H9 (cell line): Measurements from ENCODE around the gene IL16. TPM values are rescaled to one million over a fixed set of nuclear protein-coding genes. Genes with fewer than 3 reads are reported as not detected.

Experiments
- DNase-seq: peaks from one replicate; pipeline ENCODE4 v3.0.0-alpha.2; 2017
- H2AFZ ChIP-seq: one replicate; pipeline ENCODE4 v1.6.1; 2013; ENCODE audit warnings: mild to moderate bottlenecking, low read length, control low read depth, moderate library complexity
- H2AK5ac ChIP-seq: 2 replicates; pipeline ENCODE4 v1.6.1; 2013; ENCODE audit warnings: low read length, control low read depth, mixed read lengths; ENCODE audit not compliant: insufficient read length
- H2BK120ac ChIP-seq: one replicate; pipeline ENCODE4 v1.6.1; 2013; ENCODE audit warnings: low read depth, mild to moderate bottlenecking, low read length, control low read depth, inconsistent platforms; ENCODE audit not compliant: poor library complexity, severe bottlenecking
- H2BK12ac ChIP-seq: 2 replicates; pipeline ENCODE4 v1.6.1; 2013; ENCODE audit warnings: low read length, control low read depth, mixed read lengths, low read depth; ENCODE audit not compliant: insufficient read length
- H2BK15ac ChIP-seq: 2 replicates; pipeline ENCODE4 v1.6.1; 2013; ENCODE audit warnings: low read depth, low read length, control low read depth
- H2BK20ac ChIP-seq: one replicate; pipeline ENCODE4 v1.6.1; 2013; ENCODE audit warnings: low read depth, mild to moderate bottlenecking, low read length, control low read depth, inconsistent platforms; ENCODE audit not compliant: poor library complexity, severe bottlenecking
- H2BK5ac ChIP-seq: 2 replicates; pipeline ENCODE4 v1.6.1; 2013; ENCODE audit warnings: low read length, control low read depth, mixed read lengths; ENCODE audit not compliant: insufficient read length
- H3K14ac ChIP-seq: 2 replicates; pipeline ENCODE4 v1.6.1; 2013; ENCODE audit warnings: low read length, control low read depth; ENCODE audit not compliant: insufficient read depth
- H3K18ac ChIP-seq: 2 replicates; pipeline ENCODE4 v1.6.1; 2013; ENCODE audit warnings: low read depth, mild to moderate bottlenecking, mixed read lengths, low read length, control low read depth; ENCODE audit not compliant: insufficient read length
- H3K23ac ChIP-seq: 2 replicates; pipeline ENCODE4 v1.6.1; 2013; ENCODE audit warnings: low read length, control low read depth, mixed read lengths, low read depth; ENCODE audit not compliant: insufficient read length
- H3K23me2 ChIP-seq: 2 replicates; pipeline ENCODE4 v1.6.1; 2013; ENCODE audit warnings: low read depth, mild to moderate bottlenecking, mixed read lengths, low read length, control low read depth; ENCODE audit not compliant: insufficient read length, poor library complexity, severe bottlenecking
- H3K27ac ChIP-seq: 2 replicates; pipeline ENCODE4 v1.5.1; 2013; ENCODE audit warnings: low read length, control low read depth, mixed read lengths, low read depth; ENCODE audit not compliant: insufficient read length
- H3K27me3 ChIP-seq: 2 replicates; pipeline ENCODE4 v1.6.1; 2013; ENCODE audit warnings: low read length, control low read depth, inconsistent platforms; ENCODE audit not compliant: insufficient read depth
- H3K4ac ChIP-seq: 2 replicates; pipeline ENCODE4 v1.6.1; 2013; ENCODE audit warnings: low read depth, mild to moderate bottlenecking, control low read depth, inconsistent platforms, low read length, moderate library complexity
- H3K4me1 ChIP-seq: 2 replicates; pipeline ENCODE4 v1.6.1; 2013; ENCODE audit warnings: low read length, control low read depth, inconsistent platforms; ENCODE audit not compliant: insufficient read depth
- H3K4me2 ChIP-seq: 2 replicates; pipeline ENCODE4 v1.6.1; 2013; ENCODE audit warnings: low read length, control low read depth, mixed read lengths; ENCODE audit not compliant: insufficient read length, insufficient read depth
- H3K56ac ChIP-seq: 2 replicates; pipeline ENCODE4 v1.6.1; 2013; ENCODE audit warnings: low read depth, mild to moderate bottlenecking, mixed read lengths, low read length, control low read depth; ENCODE audit not compliant: insufficient read length
- H3K79me1 ChIP-seq: 2 replicates; pipeline ENCODE4 v1.6.1; 2013; ENCODE audit warnings: low read depth, mild to moderate bottlenecking, moderate library complexity, low read length, control low read depth, inconsistent platforms; ENCODE audit not compliant: insufficient read depth, poor library complexity, severe bottlenecking
- H3K79me2 ChIP-seq: 2 replicates; pipeline ENCODE4 v1.6.1; 2013; ENCODE audit warnings: low read length, control low read depth, inconsistent platforms; ENCODE audit not compliant: insufficient read depth
- H3K9ac ChIP-seq: 2 replicates; pipeline ENCODE4 v1.6.1; 2013; ENCODE audit warnings: low read length, control low read depth, mixed read lengths; ENCODE audit not compliant: insufficient read length; ENCODE audit errors: extremely low read depth
- H3K9me3 ChIP-seq: one replicate; pipeline ENCODE4 v1.6.1; 2013; ENCODE audit warnings: low read depth, low read length, inconsistent platforms; ENCODE audit not compliant: control insufficient read depth
- H3T11ph ChIP-seq: one replicate; pipeline ENCODE4 v1.6.1; 2013; ENCODE audit warnings: mild to moderate bottlenecking, low read length, control low read depth, inconsistent platforms
- H4K20me1 ChIP-seq: one replicate; pipeline ENCODE4 v1.6.1; 2013; ENCODE audit not compliant: control insufficient read depth, insufficient read length, insufficient read depth
- H4K5ac ChIP-seq: 2 replicates; pipeline ENCODE4 v1.6.1; 2013; ENCODE audit warnings: low read depth, mild to moderate bottlenecking, mixed read lengths, low read length, control low read depth; ENCODE audit not compliant: insufficient read length
- H4K8ac ChIP-seq: replicated peaks from 2 replicates; pipeline ENCODE4 v1.6.1; 2013; ENCODE audit warnings: low read length, control low read depth, mixed read lengths, low read depth; ENCODE audit not compliant: insufficient read length
- H4K91ac ChIP-seq: 2 replicates; pipeline ENCODE4 v1.6.1; 2013; ENCODE audit warnings: low read depth, mild to moderate bottlenecking, moderate library complexity, mixed read lengths, low read length, control low read depth; ENCODE audit not compliant: insufficient read length
- H3K27ac Mint-ChIP-seq, 3 experiments: 2 replicates in 2 of 3; 3 replicates in 1 of 3; pipeline ENCODE4 v1.8.0; 2020 to 2021; ENCODE audit warnings: mixed read lengths in 3 of 3, mild to moderate bottlenecking in 1 of 3, moderate library complexity in 1 of 3
- H3K27me3 Mint-ChIP-seq: 2 replicates; pipeline ENCODE4 v1.8.0; 2021; ENCODE audit warnings: low read depth, mild to moderate bottlenecking, moderate library complexity, mixed read lengths
- H3K36me3 Mint-ChIP-seq, 3 experiments: 2 replicates in 2 of 3; 3 replicates in 1 of 3; pipeline ENCODE4 v1.8.0; 2020 to 2021; ENCODE audit warnings: low read depth in 3 of 3, mixed read lengths in 3 of 3; ENCODE audit not compliant: insufficient read depth in 1 of 3
- H3K4me1 Mint-ChIP-seq, 2 experiments: 2 replicates each; pipeline ENCODE4 v1.8.0; 2020; ENCODE audit warnings: mixed read lengths in 2 of 2
- H3K4me3 Mint-ChIP-seq, 2 experiments: 2 replicates in 1 of 2; 3 replicates in 1 of 2; pipeline ENCODE4 v1.8.0; 2020 to 2021; ENCODE audit warnings: mild to moderate bottlenecking in 2 of 2, mixed read lengths in 2 of 2, moderate library complexity in 1 of 2
- H3K9me3 Mint-ChIP-seq, 2 experiments: 2 replicates in 1 of 2; 3 replicates in 1 of 2; pipeline ENCODE4 v1.8.0; 2020; ENCODE audit warnings: mild to moderate bottlenecking in 2 of 2, mixed read lengths in 2 of 2, moderate library complexity in 1 of 2
- WGBS: extraction: QIAGEN DNeasy Blood & Tissue Kit; methylation state at CpG from one replicate; pipeline ENCODE4 v1.1.7; 2013; ENCODE audit warnings: missing lambda C conversion rate, low lambda C conversion rate, mixed read lengths; ENCODE audit not compliant: insufficient read length; ENCODE audit errors: extremely low coverage; 5-methylcytosine and 5-hydroxymethylcytosine counted together
- total RNA-seq: library from RNA; stranded (reverse); gene quantifications from 2 replicates; pipeline ENCODE4 v1.2.1, GENCODE V29; 2021
- TF ChIP-seq, protein P1 (sequence below): fragments of 200-600 bp; sonication (generic); conservative IDR thresholded peaks from 3 replicates; pipeline ENCODE4 v1.8.0; 2021; ENCODE audit warnings: antibody characterized with exemption, mild to moderate bottlenecking

IL16 gene
- total RNA-seq, 1 experiment from 2014 or later = 0.28 TPM

DNA sequence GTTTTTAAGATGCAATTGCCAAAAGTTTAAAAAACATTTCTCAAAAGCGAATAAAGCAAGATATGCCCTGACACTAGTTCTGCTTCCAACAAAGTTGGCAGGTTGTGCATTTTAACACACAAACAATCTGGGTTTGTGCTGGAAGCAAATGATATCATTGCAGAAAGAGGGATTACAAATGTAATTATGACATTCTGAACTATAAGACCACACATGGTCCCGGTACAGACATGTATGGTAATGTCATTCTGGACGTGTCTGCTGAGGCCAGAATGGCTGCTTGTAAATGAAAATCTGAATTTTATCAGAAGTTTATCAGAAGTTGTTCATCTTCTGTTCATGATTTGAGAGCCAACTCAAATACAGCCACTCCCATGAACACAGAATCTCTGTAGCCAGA lies 166.6 kb downstream of the IL16 start:
- H3K9me3 Mint-ChIP-seq = no peaks in the 10 kb centered on the region
- Histone ChIP-seq H3K27ac (no peak overlapping the region), H3K27me3 (no peaks in the 10 kb centered on the region), H3K56ac (no peak overlapping the region), H3K23me2 (no peaks in the 10 kb centered on the region), H4K5ac (no peak overlapping the region), H3K4me2 (no peak overlapping the region), H4K20me1 (no peaks in the 10 kb centered on the region), H2BK120ac (no peak overlapping the region), H3K4ac (no peak overlapping the region), H2BK12ac (no peak overlapping the region), H2BK20ac (no peak overlapping the region), H3K14ac (no peak overlapping the region), H3K23ac (no peak overlapping the region), H4K8ac (no peak overlapping the region), H3K9me3 (no peaks in the 10 kb centered on the region), H3K79me1 (no peaks in the 10 kb centered on the region), H2AK5ac (no peak overlapping the region), H3T11ph (no peak overlapping the region), H3K4me1 (no peaks in the 10 kb centered on the region), H2AFZ (no peak overlapping the region), H3K18ac (no peak overlapping the region), H4K91ac (no peak overlapping the region), H3K9ac (no peak overlapping the region), H2BK15ac (no peak overlapping the region), H3K79me2 (no peaks in the 10 kb centered on the region), H2BK5ac (no peak overlapping the region)
- H3K27ac Mint-ChIP-seq = no peak overlapping the region
- no peak overlapping the region for H3K4me3 Mint-ChIP-seq
- H3K4me1 Mint-ChIP-seq = no peaks in the 10 kb centered on the region
- DNase-seq = no peak
- TF ChIP-seq, protein P1, sequence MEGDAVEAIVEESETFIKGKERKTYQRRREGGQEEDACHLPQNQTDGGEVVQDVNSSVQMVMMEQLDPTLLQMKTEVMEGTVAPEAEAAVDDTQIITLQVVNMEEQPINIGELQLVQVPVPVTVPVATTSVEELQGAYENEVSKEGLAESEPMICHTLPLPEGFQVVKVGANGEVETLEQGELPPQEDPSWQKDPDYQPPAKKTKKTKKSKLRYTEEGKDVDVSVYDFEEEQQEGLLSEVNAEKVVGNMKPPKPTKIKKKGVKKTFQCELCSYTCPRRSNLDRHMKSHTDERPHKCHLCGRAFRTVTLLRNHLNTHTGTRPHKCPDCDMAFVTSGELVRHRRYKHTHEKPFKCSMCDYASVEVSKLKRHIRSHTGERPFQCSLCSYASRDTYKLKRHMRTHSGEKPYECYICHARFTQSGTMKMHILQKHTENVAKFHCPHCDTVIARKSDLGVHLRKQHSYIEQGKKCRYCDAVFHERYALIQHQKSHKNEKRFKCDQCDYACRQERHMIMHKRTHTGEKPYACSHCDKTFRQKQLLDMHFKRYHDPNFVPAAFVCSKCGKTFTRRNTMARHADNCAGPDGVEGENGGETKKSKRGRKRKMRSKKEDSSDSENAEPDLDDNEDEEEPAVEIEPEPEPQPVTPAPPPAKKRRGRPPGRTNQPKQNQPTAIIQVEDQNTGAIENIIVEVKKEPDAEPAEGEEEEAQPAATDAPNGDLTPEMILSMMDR = no peak
- no peaks in the 10 kb centered on the region; a peak in 1 of 7 replicates for H3K36me3 Mint-ChIP-seq
- no peaks in the 10 kb centered on the region; the same call in 1 of the 2 replicates for H3K27me3 Mint-ChIP-seq
- WGBS = no CpG with 5 or more reads among the region's 3 CpGs

Other genes with a start within 250 kb of the IL16 start
- 29.1 and 30.1 TPM in 2 replicates for gene MESD, start 207.1 kb upstream of the IL16 start, total RNA-seq
- 19.3 and 20.2 TPM in 2 replicates for gene TLNRD1, start 196.0 kb upstream of the IL16 start, total RNA-seq
- 0.24 TPM in 1 of 2 replicates, not detected in the other for gene CFAP161, start 62.6 kb upstream of the IL16 start, total RNA-seq
- gene STARD5, start 127.3 kb downstream of the IL16 start, total RNA-seq = 2.3 and 2.4 TPM in 2 replicates
- not detected in 2 replicates for gene TMC3, start 177.3 kb downstream of the IL16 start, total RNA-seq